HG02884 (cell line): ENCODE data around the gene HDAC10.
"Not testable (repeated sequence)": the region's sequence is repeated elsewhere in the genome, so short reads cannot be mapped to it uniquely, and the experiment has no call there.

Source experiments
- ATAC-seq: cut with Tn5 transposase; IDR thresholded peaks from one replicate; pipeline ENCODE4 v1.9.1; 2021; ENCODE audit warnings: mild to moderate bottlenecking, moderate library complexity; ENCODE audit not compliant: unreplicated experiment

The HDAC10 gene

GRCh38 chr22:50285568-50286229 is 34.6 kb upstream of the HDAC10 start:
- ATAC-seq, result no peak

GRCh38 chr22:50284479-50284878 is 33.4 kb upstream of the HDAC10 start:
- ATAC-seq, result no peak

- ATAC-seq, result no peak
These were observed 32.8 kb upstream of the HDAC10 start for GRCh38 chr22:50283821-50284220.

DNA sequence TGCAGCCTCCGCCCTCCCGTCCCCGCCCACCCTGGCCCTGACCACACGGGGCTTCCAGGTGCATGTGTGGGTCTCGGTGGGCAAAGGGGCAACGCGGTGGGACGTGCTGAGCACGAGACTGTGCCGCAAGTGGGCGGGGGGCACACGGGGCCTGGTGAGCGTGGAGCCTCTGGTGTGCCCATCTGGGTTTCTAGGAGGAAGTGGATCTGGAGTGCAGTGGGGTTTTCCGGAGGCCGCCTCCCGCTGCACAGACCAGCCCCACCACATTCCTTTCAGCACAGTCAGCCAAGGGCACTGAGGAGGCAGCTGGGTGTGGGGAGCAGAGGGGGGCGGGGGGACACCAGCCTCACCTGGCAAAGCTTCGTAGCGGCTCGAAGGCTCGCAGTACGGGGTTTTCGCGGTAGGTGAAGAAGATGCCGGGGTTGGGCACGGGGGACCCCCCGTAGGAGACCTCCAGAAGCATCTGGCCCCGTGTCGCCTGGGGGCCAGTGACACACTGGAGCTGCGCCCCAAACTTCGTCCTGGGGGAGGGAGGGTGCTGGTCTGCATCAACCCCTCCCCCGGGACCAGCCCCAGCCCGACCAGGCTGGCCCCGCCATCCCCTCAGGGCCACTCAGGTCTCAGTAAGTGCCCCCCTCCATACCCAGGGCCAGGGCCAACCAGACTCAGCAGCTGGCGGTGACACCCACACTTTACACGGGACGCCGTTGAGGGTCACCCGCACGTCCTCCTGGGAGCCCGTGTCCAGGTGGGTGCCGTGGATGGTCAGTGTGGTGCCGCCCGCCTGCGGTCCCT is 31.5 kb upstream of the HDAC10 start:
- no peak for ATAC-seq

DNA sequence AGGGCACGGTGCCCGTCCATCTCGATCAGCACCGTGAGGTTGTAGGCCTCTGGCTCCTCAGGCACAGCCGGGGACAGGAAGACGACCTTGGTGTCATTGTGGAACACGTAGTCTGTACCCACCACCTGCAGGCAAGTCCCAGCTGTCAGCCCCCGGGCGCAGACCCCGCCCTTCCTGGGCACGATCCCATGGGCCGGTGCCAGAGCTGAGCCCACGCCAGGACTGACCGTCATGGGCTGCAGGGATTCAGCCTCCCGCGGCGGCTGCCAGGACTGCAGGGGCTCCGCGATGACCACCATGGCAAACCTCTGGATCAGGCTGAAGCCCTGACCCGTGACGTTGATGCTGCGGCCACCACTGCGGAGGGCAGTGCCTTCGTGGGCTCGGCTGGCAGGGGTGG is 30.9 kb upstream of the HDAC10 start:
- ATAC-seq, result no peak

DNA sequence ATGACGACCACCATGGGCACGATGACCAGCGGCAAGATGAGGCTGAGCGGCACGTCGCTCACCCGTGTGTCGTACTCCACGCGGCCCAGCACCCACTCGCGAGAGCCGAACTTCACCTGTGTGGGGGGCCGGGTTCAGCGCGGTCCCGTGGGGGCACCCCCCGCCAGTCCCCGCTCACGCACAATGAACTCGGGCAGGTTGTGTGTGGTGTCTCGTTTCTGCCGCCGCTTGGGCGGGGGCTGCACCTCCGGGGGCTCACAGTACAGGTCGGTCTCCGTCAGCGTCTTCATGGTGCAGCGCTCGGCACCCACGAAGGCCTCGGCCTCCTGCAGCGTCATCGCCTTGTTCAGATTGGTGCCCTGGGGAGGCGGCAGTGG is 30.3 kb upstream of the HDAC10 start:
- ATAC-seq, result no peak

DNA sequence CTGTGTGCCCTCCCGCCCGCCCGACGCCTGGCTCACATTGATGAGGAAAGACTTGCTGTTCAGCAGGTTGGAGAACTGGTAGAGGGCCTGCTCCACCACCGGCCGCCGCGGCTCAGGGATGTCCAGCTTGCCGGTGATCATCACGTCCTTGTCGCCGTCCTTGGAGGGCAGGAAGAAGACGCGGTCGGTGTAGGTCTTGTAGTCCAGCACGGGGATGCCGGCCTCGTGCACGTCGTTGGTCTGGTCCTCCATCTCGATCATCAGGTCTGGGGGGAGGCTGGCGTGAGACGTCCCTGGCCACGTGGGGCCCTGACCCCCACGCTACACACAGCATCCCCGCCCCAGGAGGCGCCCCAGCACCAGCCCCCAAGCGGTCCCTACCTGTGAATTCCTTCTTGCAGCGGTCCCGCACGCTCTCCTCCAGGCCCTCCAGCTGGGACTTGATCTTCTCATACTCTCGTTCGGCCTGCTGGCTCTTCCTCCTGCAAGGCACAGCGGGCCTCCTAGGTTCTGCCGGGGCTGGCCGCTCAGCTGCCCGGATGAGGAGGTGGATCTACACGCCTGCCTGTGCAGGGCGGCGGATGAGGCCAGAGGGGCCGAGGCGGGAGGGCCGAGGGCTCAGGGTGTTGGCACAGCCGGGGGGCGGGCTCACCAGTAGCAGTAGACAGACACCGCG is 29.8 kb upstream of the HDAC10 start:
- no peak for ATAC-seq

DNA sequence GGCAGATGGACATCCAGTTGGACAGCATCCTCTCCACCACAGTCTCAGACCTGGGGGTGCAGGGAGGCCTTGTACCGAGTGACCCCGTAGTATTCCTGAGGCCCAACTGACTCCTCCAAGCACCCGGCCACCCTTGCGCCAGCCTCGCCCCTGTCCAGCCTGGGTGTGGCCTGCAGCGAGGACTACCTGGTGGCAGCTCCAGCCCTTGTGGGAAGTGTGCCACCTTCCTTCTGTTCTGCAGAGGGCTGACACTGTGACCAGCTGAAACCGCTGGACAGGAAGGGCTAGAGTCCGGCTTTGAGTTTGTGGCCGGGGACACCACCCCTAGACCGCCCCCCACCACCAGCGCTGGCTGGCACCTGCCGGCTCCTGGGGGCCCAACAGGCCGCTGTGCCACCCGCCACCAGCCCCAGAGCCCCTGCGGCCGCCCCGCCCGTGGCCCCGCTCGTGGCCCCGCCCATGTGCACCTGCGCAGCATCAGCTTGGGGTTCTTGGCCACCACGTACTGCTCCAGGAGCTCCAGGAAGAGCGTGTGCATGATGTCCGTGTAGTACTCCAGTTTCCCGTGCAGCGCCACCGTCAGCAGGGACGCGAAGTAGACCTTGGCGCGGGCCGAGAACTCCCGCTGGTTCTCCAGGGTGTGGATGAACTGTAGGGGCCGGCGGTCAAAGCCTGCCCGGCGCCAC is 29.1 kb upstream of the HDAC10 start:
- no peak for ATAC-seq

GRCh38 chr22:50278956-50279619 is 28.0 kb upstream of the HDAC10 start:
- ATAC-seq, result no peak

- no peak for ATAC-seq
These were observed 27.4 kb upstream of the HDAC10 start for GRCh38 chr22:50278461-50278860.

GRCh38 chr22:50277761-50278160 is 26.7 kb upstream of the HDAC10 start:
- no peak for ATAC-seq

- no peak for ATAC-seq
These were observed 25.1 kb upstream of the HDAC10 start for GRCh38 chr22:50276143-50276542.

DNA sequence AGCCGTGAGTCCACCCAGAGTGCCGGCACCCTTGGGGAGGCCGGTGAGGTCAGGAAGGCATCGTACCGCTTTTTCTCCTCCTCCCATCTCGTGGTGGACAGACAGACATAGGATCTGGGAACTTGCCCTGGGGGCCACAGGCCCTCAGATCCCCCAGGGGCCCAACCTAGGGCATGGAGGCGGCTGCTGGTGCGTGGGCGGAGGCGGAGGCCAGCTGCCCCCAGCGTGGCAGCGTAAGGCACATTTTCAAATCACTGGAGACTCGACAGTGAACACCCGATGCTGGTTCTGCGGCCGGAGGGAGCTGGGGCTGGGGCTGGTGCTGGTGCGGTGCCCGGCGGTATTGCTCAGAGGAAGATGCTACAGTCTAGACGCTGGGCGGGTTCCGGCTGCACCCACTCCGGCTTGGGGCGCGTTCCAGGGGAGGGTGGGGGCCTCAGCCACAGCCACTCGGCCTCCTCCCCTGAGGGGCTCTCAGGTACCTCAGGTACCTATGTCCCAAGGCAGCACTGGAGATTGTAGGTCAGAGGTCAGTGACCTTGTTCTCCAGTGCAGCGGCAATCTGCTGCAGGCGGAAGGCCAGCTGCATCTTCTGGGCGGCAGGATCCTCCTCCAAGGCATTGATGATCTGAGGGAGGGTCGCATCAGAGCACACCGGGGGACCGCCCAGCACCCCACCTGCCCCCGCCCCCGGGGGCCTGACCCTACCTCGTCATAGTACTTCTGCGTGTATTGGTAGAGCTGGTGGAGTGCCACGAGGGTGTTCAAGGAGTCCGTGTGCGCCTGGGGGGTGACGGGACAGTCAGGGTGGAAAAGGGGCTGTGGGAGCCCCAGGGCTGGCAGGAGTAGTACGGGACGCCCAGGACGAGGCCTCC is 24.4 kb upstream of the HDAC10 start:
- no peak for ATAC-seq

- no peak for ATAC-seq
These were observed 23.7 kb upstream of the HDAC10 start for GRCh38 chr22:50274771-50275170.

- ATAC-seq, result no peak
These were observed 23.2 kb upstream of the HDAC10 start for GRCh38 chr22:50274311-50274710.

DNA sequence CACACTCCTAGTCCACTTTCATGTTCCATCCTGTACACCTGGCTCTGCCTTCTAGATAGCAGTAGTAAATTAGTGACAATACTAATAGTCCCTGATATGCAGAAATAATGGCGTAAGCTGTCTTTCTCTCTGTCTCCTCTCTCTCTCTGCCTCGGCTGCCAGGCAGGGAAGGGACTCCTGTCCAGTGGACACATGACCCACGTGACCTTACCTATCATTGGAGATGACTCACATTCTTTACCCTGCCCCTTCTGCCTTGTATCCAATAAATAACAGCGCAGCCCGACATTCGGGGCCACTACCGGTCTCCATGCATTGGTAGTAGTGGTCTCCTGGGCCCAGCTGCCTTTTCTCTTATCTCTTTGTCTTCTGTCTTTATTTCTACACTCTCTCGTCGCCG is 22.7 kb upstream of the HDAC10 start:
- ATAC-seq, result not testable (repeated sequence)

- ATAC-seq, result not testable (repeated sequence)
These were observed 22.3 kb upstream of the HDAC10 start for GRCh38 chr22:50273352-50273751.

GRCh38 chr22:50272044-50272802 is 21.2 kb upstream of the HDAC10 start:
- ATAC-seq, result no peak

DNA sequence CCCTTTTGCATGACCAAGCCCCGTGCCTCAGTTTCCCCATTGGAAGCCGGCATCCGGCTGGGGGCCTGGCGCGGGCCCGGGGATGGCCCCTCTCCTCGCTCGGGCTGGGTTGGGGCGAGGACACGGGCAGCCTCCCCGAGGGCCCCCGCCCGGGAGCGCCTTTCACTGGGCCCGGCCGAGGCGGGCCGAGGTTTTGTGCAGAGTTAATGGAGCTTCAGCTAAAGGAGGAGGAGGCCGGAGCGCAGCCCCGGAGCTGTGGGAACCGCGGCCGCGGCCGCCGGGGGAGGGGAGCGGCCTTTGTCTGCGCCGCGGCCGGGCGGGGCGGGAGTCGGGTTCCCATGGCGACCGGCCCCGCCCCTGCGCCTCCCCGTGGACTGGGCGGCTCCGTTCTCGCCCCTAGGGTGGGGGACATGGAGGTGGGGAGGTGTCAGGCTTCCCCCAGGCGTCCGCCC is 20.5 kb upstream of the HDAC10 start:
- ATAC-seq, result no peak
